ENCODE measurements around the gene DNAJA3.

GRCh38 chr16:4433228-4433627 is 7.6 kb downstream of the DNAJA3 start:
- TF ChIP-seq EZH2phosphoT487 (IDR thresholded peaks at IDR 0.05; ENCODE audit: low read length) (no peak), EZH2 (optimal IDR thresholded peaks at IDR 0.05; ENCODE audit: low read depth, low read length) (no peak)

Data from MM.1S (cell line).